GM12878 (cell line): ENCODE measurements around the gene PRDM16. TPM values are rescaled to one million over a fixed set of nuclear protein-coding genes. Genes with fewer than 3 reads are reported as not detected.

Experiments
- ATAC-seq: fragments of 200-7000 bp; cut with Tn5 transposase; 3 replicates; pipeline ENCODE4 v1.9.1; 2020; ENCODE audit warnings: mild to moderate bottlenecking, moderate library complexity
- BruUV-seq: library from RNA; stranded (reverse); fragments of 400-500 nt; replicated peaks from 2 replicates; lab custom pipeline; 2021; lab: Mats Ljungman, UMichigan
- CTCF ChIA-PET: fragments of 300-600 bp; sonication (Branson Sonifier 250); formaldehyde crosslinking; extraction: SDS; loops from one replicate; lab custom pipeline; 2021; ENCODE audit warnings: inconsistent platforms; lab: Yijun Ruan, JAX
- POLR2A ChIA-PET: fragments of 350-600 bp; formaldehyde crosslinking; extraction: SDS; loops from one replicate; lab custom pipeline; 2021; ENCODE audit warnings: inconsistent platforms; lab: Charles Lee
- RAD21 ChIA-PET: fragments of 300-600 bp; sonication (Branson Sonifier 250); formaldehyde crosslinking; loops from one replicate; lab custom pipeline; 2023; ENCODE audit warnings: antibody characterized with exemption; ENCODE audit not compliant: unreplicated experiment; lab: Charles Lee
- SMC1A ChIA-PET: fragments of 300-600 bp; sonication (Branson Sonifier 250); formaldehyde crosslinking; loops from one replicate; lab custom pipeline; 2023; ENCODE audit not compliant: unreplicated experiment, uncharacterized antibody; lab: Charles Lee
- DNase-seq: peaks from one replicate; pipeline ENCODE4 v3.0.0-alpha.2; 2011; ENCODE audit warnings: low read depth, low spot score
- FAIRE-seq: peaks from 3 replicates; lab custom pipeline; 2011; peaks lifted over from hg19 to GRCh38; lab: Jason Lieb, UNC
- H2AFZ ChIP-seq: 2 replicates; pipeline ENCODE4 v1.6.0; 2011; ENCODE audit warnings: low read depth, low read length, control low read depth; ENCODE audit not compliant: control insufficient read depth
- H3K27ac ChIP-seq: 2 replicates; pipeline ENCODE4 v1.5.1; 2011; ENCODE audit warnings: control low read depth; ENCODE audit not compliant: control insufficient read depth, insufficient read depth
- H3K27me3 ChIP-seq, 2 experiments: replicated peaks in 1 of 2; 2 replicates each; pipeline versions ENCODE4 v1.6.0 to v1.6.1; 2011; ENCODE audit warnings: low read length in 1 of 2; ENCODE audit not compliant: control insufficient read depth in 2 of 2, insufficient read depth in 2 of 2
- H3K36me3 ChIP-seq, 2 experiments: 2 replicates each; pipeline ENCODE4 v1.5.1; 2011; ENCODE audit warnings: low read length in 1 of 2; ENCODE audit not compliant: control insufficient read depth in 2 of 2, insufficient read depth in 2 of 2
- H3K4me1 ChIP-seq: 2 replicates; pipeline ENCODE4 v1.6.1; 2011; ENCODE audit warnings: mild to moderate bottlenecking, low read length, moderate library complexity, mixed read lengths; ENCODE audit not compliant: control insufficient read depth, insufficient read depth
- H3K4me2 ChIP-seq: 2 replicates; pipeline ENCODE4 v1.6.0; 2011; ENCODE audit warnings: control low read depth; ENCODE audit not compliant: control insufficient read depth, insufficient read depth
- H3K4me3 ChIP-seq: fragments of 200-600 bp; sonication (generic); 2 replicates; pipeline ENCODE4 v1.5.1; 2016
- H3K79me2 ChIP-seq: 2 replicates; pipeline ENCODE4 v1.6.0; 2011; ENCODE audit warnings: low read length; ENCODE audit not compliant: control insufficient read depth, insufficient read depth
- H3K9ac ChIP-seq: 2 replicates; pipeline ENCODE4 v1.8.0; 2011; ENCODE audit warnings: low read length, control low read depth, mixed read lengths; ENCODE audit not compliant: control insufficient read depth, insufficient read depth
- H3K9me3 ChIP-seq: replicated peaks from 3 replicates; pipeline ENCODE4 v1.5.1; 2011; ENCODE audit warnings: mild to moderate bottlenecking, low read length; ENCODE audit not compliant: control insufficient read depth, insufficient read depth
- H4K20me1 ChIP-seq: 2 replicates; pipeline ENCODE4 v1.6.0; 2011; ENCODE audit not compliant: control insufficient read depth, insufficient read depth
- ASH2L ChIP-seq: fragments of 300-600, 200-600 bp; sonication (generic); IDR thresholded peaks from 2 replicates; pipeline ENCODE4 v1.6.1; 2017; ENCODE audit warnings: low read depth, mild to moderate bottlenecking, borderline replicate concordance
- HDAC6 ChIP-seq: fragments of 200-600 bp; sonication (generic); IDR thresholded peaks from one replicate; pipeline ENCODE4 v1.8.0; 2017; ENCODE audit warnings: antibody characterized with exemption; ENCODE audit not compliant: unreplicated experiment
- MEF2B ChIP-seq: fragments of 450-650 bp; IDR thresholded peaks from 2 replicates; pipeline ENCODE4 v1.6.1; 2018; ENCODE audit warnings: mild to moderate bottlenecking, moderate library complexity; ENCODE audit not compliant: partially characterized antibody, poor library complexity, severe bottlenecking
- RB1 ChIP-seq: fragments of 450-650 bp; formaldehyde crosslinking; IDR thresholded peaks from 2 replicates; pipeline ENCODE4 v1.6.1; 2017; ENCODE audit warnings: mild to moderate bottlenecking, borderline replicate concordance
- RELA ChIP-seq: fragments of 450-650 bp; IDR thresholded peaks from 2 replicates; pipeline ENCODE4 v1.8.0; 2014; ENCODE audit warnings: borderline replicate concordance; ENCODE audit not compliant: partially characterized antibody
- TARDBP ChIP-seq: IDR thresholded peaks from 2 replicates; pipeline ENCODE4 v1.6.1; 2016; ENCODE audit warnings: borderline replicate concordance
- ZBTB33 ChIP-seq: fragments of 450-650 bp; IDR thresholded peaks from 2 replicates; pipeline ENCODE4 v1.6.1; 2017; ENCODE audit warnings: mild to moderate bottlenecking
- ZNF24 ChIP-seq: fragments of 450-650 bp; IDR thresholded peaks from 2 replicates; pipeline ENCODE4 v1.6.1; 2017; ENCODE audit warnings: antibody characterized with exemption, mild to moderate bottlenecking
- ZSCAN29 ChIP-seq: fragments of 450-650 bp; IDR thresholded peaks from 2 replicates; pipeline ENCODE4 v1.6.1; 2017; ENCODE audit warnings: mild to moderate bottlenecking, moderate library complexity
- WGBS: methylation state at CpG from one replicate; pipeline ENCODE4 v1.1.6; 2016; ENCODE audit warnings: low lambda C conversion rate; ENCODE audit not compliant: insufficient replicate concordance, insufficient coverage; ENCODE audit errors: missing lambda C conversion rate; 5-methylcytosine and 5-hydroxymethylcytosine counted together
- in situ Hi-C: fragments of 300-500 bp; cut with MboI; formaldehyde crosslinking; loops from 9 replicates; pipeline ENCODE4 v1.14.3; 2018; ENCODE audit warnings: mixed read lengths
- intact Hi-C: fragments of 100-400 bp; cut with micrococcal nuclease; formaldehyde crosslinking; loops from one replicate; pipeline ENCODE4 v1.14.2; 2022; ENCODE audit not compliant: unreplicated experiment
- polyA plus RNA-seq, 11 experiments: library from polyadenylated mRNA; depleted of rRNA in 4 of 11; unstranded in 6 of 11; stranded (reverse) in 5 of 11; fragments of >200 nt; fragmentation: Nextera tagmentation in 4 of 11; fragmentation: Illumina TruSeq in 1 of 11; extraction: Ambion mirVana in 4 of 11; extraction: Trizol in 1 of 11; gene quantifications; 1 replicate in 1 of 11; 2 replicates in 10 of 11; pipeline versions ENCODE4 v1.2.1 to v1.2.3, GENCODE V29; 2011 to 2016; ENCODE audit warnings: inconsistent platforms in 2 of 11, missing spikeins in 2 of 11, low read depth in 1 of 11
- total RNA-seq, 4 experiments: library from RNA; depleted of rRNA in 3 of 4; stranded (reverse); fragments of >200 nt in 3 of 4; fragmentation: Illumina TruSeq in 1 of 4; extraction: Trizol in 1 of 4; gene quantifications; 2 replicates each; pipeline versions ENCODE4 v1.2.1 to v1.2.3, GENCODE V29; 2013 to 2021

The PRDM16 gene
- total and polyA plus RNA-seq, 10 of the 15 experiments (the other 5 are each of a cell fraction or from before 2014, with no cell fraction given): 0.03 TPM; not detected in 9

- FAIRE-seq (no peak), DNase-seq (no peak)
- Histone ChIP-seq H3K27me3 (no peaks in the 10 kb centered on the region), H3K27ac (no peak overlapping the region), H3K79me2 (no peaks in the 10 kb centered on the region), H4K20me1 (no peaks in the 10 kb centered on the region), H3K36me3 (no peaks in the 10 kb centered on the region), H3K4me1 (no peaks in the 10 kb centered on the region), H3K4me2 (no peak overlapping the region), H2AFZ (no peak overlapping the region), H3K9ac (no peak overlapping the region), H3K9me3 (no peaks in the 10 kb centered on the region)
- 33% methylated on average over 55 of the region's 55 CpGs for WGBS
- SMC1A ChIA-PET: no interaction called here
- CTCF ChIA-PET: no interaction called here
- BruUV-seq: no TSS peak
- RAD21 ChIA-PET: no interaction called here
- in situ Hi-C loops: no loop called here
- POLR2A ChIA-PET: no interaction called here
- intact Hi-C loops: no loop called here
- no peak for TF ChIP-seq ZSCAN29
- TF ChIP-seq HDAC6: peak; percentile 70
- TF ChIP-seq, all 136 proteins: peak for 1
- no peak for ATAC-seq
- no peak overlapping the region for H3K4me3 ChIP-seq
These were observed 178.6 kb downstream of the PRDM16 start for GRCh38 chr1:3247521-3248121.

GRCh38 chr1:3248155-3249141 lies 179.4 kb downstream of the PRDM16 start:
- Histone ChIP-seq H3K4me3 (no peak overlapping the region), H3K4me1 (no peaks in the 10 kb centered on the region), H2AFZ (no peak overlapping the region), H3K4me2 (no peak overlapping the region), H3K9ac (no peak overlapping the region), H4K20me1 (no peaks in the 10 kb centered on the region), H3K9me3 (no peaks in the 10 kb centered on the region), H3K27ac (no peak overlapping the region), H3K79me2 (no peaks in the 10 kb centered on the region), H3K27me3 (no peaks in the 10 kb centered on the region), H3K36me3 (no peaks in the 10 kb centered on the region)
- intact Hi-C loops (no loop called here), in situ Hi-C loops (no loop called here)
- ChIA-PET CTCF (no interaction called here), RAD21 (no interaction called here), SMC1A (no interaction called here), POLR2A (no interaction called here)
- WGBS: 25% methylated on average over 34 of the region's 34 CpGs
- no TSS peak for BruUV-seq
- FAIRE-seq (no peak), DNase-seq (no peak), ATAC-seq (no peak)
- no peak for TF ChIP-seq TARDBP
- TF ChIP-seq RELA: no peak
- no peak for TF ChIP-seq MEF2B
- TF ChIP-seq ZNF24: no peak
- no peak for TF ChIP-seq ASH2L
- TF ChIP-seq ZBTB33: no peak
- TF ChIP-seq RB1: no peak
